IMR-90 (cell line): ENCODE measurements around the gene RBBP8NL. TPM values are rescaled to one million over a fixed set of nuclear protein-coding genes. Genes with fewer than 3 reads are reported as not detected.

ENCODE experiments used
- ATAC-seq: fragments of 200-7000 bp; cut with Tn5 transposase; 2 replicates; pipeline ENCODE4 v1.9.1; 2020; ENCODE audit warnings: low read depth, mild to moderate bottlenecking, moderate library complexity
- BruUV-seq: library from RNA; stranded (reverse); fragments of 400-500 nt; replicated peaks from 2 replicates; lab custom pipeline; 2021; lab: Mats Ljungman, UMichigan
- CTCF ChIA-PET: fragments of 300-600 bp; formaldehyde crosslinking; extraction: SDS; loops from one replicate; lab custom pipeline; 2021; ENCODE audit warnings: antibody characterized with exemption; lab: Yijun Ruan, JAX
- POLR2A ChIA-PET: fragments of 300-600 bp; sonication (Branson Sonifier 250); formaldehyde crosslinking; loops from one replicate; lab custom pipeline; 2022; ENCODE audit warnings: antibody characterized with exemption; ENCODE audit not compliant: unreplicated experiment; lab: Charles Lee
- DNase-seq: peaks from one replicate; pipeline ENCODE4 v3.0.0; 2013
- H2AFZ ChIP-seq: replicated peaks from 2 replicates; pipeline ENCODE3; 2013; ENCODE audit warnings: low read length, mild to moderate bottlenecking; ENCODE audit not compliant: poor library complexity
- H2AK5ac ChIP-seq: 2 replicates; pipeline ENCODE4 v1.6.1; 2013; ENCODE audit warnings: low read depth, low read length, inconsistent platforms
- H2AK9ac ChIP-seq: replicated peaks from 2 replicates; pipeline ENCODE3; 2013; ENCODE audit warnings: mild to moderate bottlenecking, low read depth, low read length, moderate library complexity; ENCODE audit not compliant: poor library complexity
- H2BK120ac ChIP-seq: 2 replicates; pipeline ENCODE4 v1.6.1; 2013; ENCODE audit warnings: low read depth, low read length, inconsistent platforms
- H2BK15ac ChIP-seq: 3 replicates; pipeline ENCODE4 v1.6.1; 2013; ENCODE audit warnings: low read depth, low read length, inconsistent platforms
- H2BK20ac ChIP-seq: 2 replicates; pipeline ENCODE4 v1.6.1; 2013; ENCODE audit warnings: low read depth, mild to moderate bottlenecking, inconsistent platforms, low read length, moderate library complexity
- H2BK5ac ChIP-seq: 2 replicates; pipeline ENCODE4 v1.6.1; 2013; ENCODE audit warnings: mild to moderate bottlenecking, low read depth, low read length, inconsistent platforms; ENCODE audit not compliant: poor library complexity, severe bottlenecking
- H3K14ac ChIP-seq: replicated peaks from 2 replicates; pipeline ENCODE4 v1.6.1; 2013; ENCODE audit warnings: low read depth, low read length, inconsistent platforms
- H3K18ac ChIP-seq: 2 replicates; pipeline ENCODE4 v1.6.1; 2013; ENCODE audit warnings: low read depth, low read length, control low read depth
- H3K23ac ChIP-seq: 2 replicates; pipeline ENCODE4 v1.6.1; 2013; ENCODE audit warnings: low read depth, low read length, inconsistent platforms
- H3K27ac ChIP-seq: 2 replicates; pipeline ENCODE4 v1.5.1; 2013; ENCODE audit warnings: mild to moderate bottlenecking, control low read depth, low read length; ENCODE audit not compliant: insufficient read depth
- H3K27me3 ChIP-seq: 2 replicates; pipeline ENCODE4 v1.6.1; 2013; ENCODE audit warnings: low read length; ENCODE audit not compliant: control insufficient read depth, insufficient read depth
- H3K36me3 ChIP-seq: 2 replicates; pipeline ENCODE4 v1.6.1; 2013; ENCODE audit warnings: low read length, mixed read lengths; ENCODE audit not compliant: control insufficient read depth, insufficient read depth
- H3K4ac ChIP-seq: 2 replicates; pipeline ENCODE4 v1.6.1; 2013; ENCODE audit warnings: low read depth, low read length, inconsistent platforms
- H3K4me1 ChIP-seq: 2 replicates; pipeline ENCODE4 v1.6.1; 2013; ENCODE audit warnings: low read length, mixed read lengths; ENCODE audit not compliant: control insufficient read depth, insufficient read depth
- H3K4me2 ChIP-seq: 2 replicates; pipeline ENCODE4 v1.6.1; 2013; ENCODE audit warnings: low read depth, mild to moderate bottlenecking, control low read depth, low read length, moderate library complexity
- H3K4me3 ChIP-seq: 2 replicates; pipeline ENCODE4 v1.5.1; 2013; ENCODE audit warnings: low read depth, mild to moderate bottlenecking, control low read depth, low read length, moderate library complexity; ENCODE audit not compliant: insufficient read depth
- H3K56ac ChIP-seq: 2 replicates; pipeline ENCODE4 v1.6.1; 2013; ENCODE audit warnings: low read length, inconsistent platforms; ENCODE audit not compliant: insufficient read depth; ENCODE audit errors: extremely low read depth
- H3K79me1 ChIP-seq, 2 experiments: 2 replicates each; pipeline ENCODE4 v1.6.1; 2013; ENCODE audit warnings: low read length in 2 of 2, inconsistent platforms in 1 of 2, low read depth in 1 of 2
- H3K9ac ChIP-seq: 2 replicates; pipeline ENCODE4 v1.6.1; 2013; ENCODE audit warnings: low read depth, low read length, control low read depth
- H3K9me1 ChIP-seq: 2 replicates; pipeline ENCODE4 v1.6.1; 2013; ENCODE audit warnings: low read length, inconsistent platforms; ENCODE audit not compliant: insufficient read depth
- H3K9me3 ChIP-seq: 2 replicates; pipeline ENCODE4 v1.6.1; 2013; ENCODE audit warnings: low read length; ENCODE audit not compliant: control insufficient read depth, insufficient read depth
- H4K20me1 ChIP-seq: 2 replicates; pipeline ENCODE4 v1.6.1; 2013; ENCODE audit warnings: low read length, inconsistent platforms; ENCODE audit not compliant: insufficient read depth
- H4K5ac ChIP-seq: 2 replicates; pipeline ENCODE4 v1.6.1; 2013; ENCODE audit warnings: mild to moderate bottlenecking, low read depth, low read length, control low read depth
- H4K8ac ChIP-seq, 2 experiments: 2 replicates each; pipeline ENCODE4 v1.6.1; 2013; ENCODE audit warnings: low read depth in 2 of 2, low read length in 2 of 2, control low read depth in 1 of 2, inconsistent platforms in 1 of 2
- H4K91ac ChIP-seq: 2 replicates; pipeline ENCODE4 v1.6.1; 2013; ENCODE audit warnings: low read depth, low read length, inconsistent platforms; ENCODE audit not compliant: insufficient read depth
- MAZ ChIP-seq: IDR thresholded peaks from 2 replicates; pipeline ENCODE4 v1.6.1; 2012; ENCODE audit warnings: low read depth, mild to moderate bottlenecking, low read length, improper control_type of control experiment, moderate library complexity, borderline replicate concordance
- NFE2L2 ChIP-seq: fragments of 150-350 bp; IDR thresholded peaks from 2 replicates; pipeline ENCODE4 v1.6.1; 2016; ENCODE audit warnings: low read depth, mild to moderate bottlenecking, low read length
- RFX5 ChIP-seq: IDR thresholded peaks from 2 replicates; pipeline ENCODE4 v1.8.0; 2012; ENCODE audit warnings: low read depth, mild to moderate bottlenecking, low read length, moderate library complexity
- WGBS, 2 experiments: methylation state at CpG; one replicate each; pipeline versions ENCODE4 v1.1.5 to v1.1.7; 2013; ENCODE audit warnings: missing lambda C conversion rate in 2 of 2; ENCODE audit not compliant: insufficient read length in 1 of 2; ENCODE audit errors: extremely low coverage in 2 of 2; 5-methylcytosine and 5-hydroxymethylcytosine counted together
- dilution Hi-C: fragments of 300-500 bp; cut with HindIII; formaldehyde crosslinking; loops from one replicate; pipeline ENCODE4 v1.14.3; 2018; ENCODE audit warnings: low sequenced_read_pairs; ENCODE audit not compliant: unreplicated experiment
- in situ Hi-C: fragments of 300-500 bp; cut with MboI; formaldehyde crosslinking; loops from 3 replicates; pipeline ENCODE4 v1.14.3; 2019; ENCODE audit warnings: low sequenced_read_pairs, inconsistent platforms, mixed read lengths
- intact Hi-C: fragments of 100-400 bp; cut with micrococcal nuclease; formaldehyde crosslinking; loops from 2 replicates; pipeline ENCODE4 v1.10.0; 2022
- polyA plus RNA-seq, 3 experiments: library from polyadenylated mRNA; depleted of rRNA; stranded (reverse); fragments of >200 nt; gene quantifications; 2 replicates each; pipeline ENCODE4 v1.2.3, GENCODE V29; 2012; ENCODE audit warnings: low replicate concordance in 1 of 3
- total RNA-seq: library from RNA; depleted of rRNA; stranded (reverse); fragments of >200 nt; gene quantifications from 2 replicates; pipeline ENCODE4 v1.2.3, GENCODE V29; 2012

RBBP8NL gene
- total and polyA plus RNA-seq, 2 of the 4 experiments (the other 2 are of a cell fraction), result not detected

- no TSS peak for BruUV-seq
- Histone ChIP-seq H4K91ac (no peak within 1 kb of the TSS), H3K4ac (no peak within 1 kb of the TSS), H3K4me3 (peak within 1 kb of the TSS; percentile 69), H4K8ac (no peak within 1 kb of the TSS), H3K23ac (no peak within 1 kb of the TSS), H3K4me1 (peaks cover 33% of the 10 kb centered on the region), H3K27ac (no peak within 1 kb of the TSS), H3K79me1 (no peaks in the 10 kb centered on the region), H2BK5ac (no peak within 1 kb of the TSS), H3K9me1 (peaks cover 8% of the 10 kb centered on the region; the same call in 1 of the 2 replicates), H2AK5ac (no peak within 1 kb of the TSS), H4K5ac (no peak within 1 kb of the TSS; the same call in 1 of the 2 replicates), H3K36me3 (peaks cover 1% of the 10 kb centered on the region; the same call in 1 of the 2 replicates), H2AFZ (peak within 1 kb of the TSS; percentile 89), H2BK20ac (no peak within 1 kb of the TSS), H2BK120ac (no peak within 1 kb of the TSS), H2AK9ac (peak within 1 kb of the TSS; percentile 89), H3K9me3 (no peaks in the 10 kb centered on the region), H4K20me1 (peaks cover 26% of the 10 kb centered on the region), H2BK15ac (no peak within 1 kb of the TSS), H3K56ac (no peak within 1 kb of the TSS), H3K14ac (no peak within 1 kb of the TSS), H3K18ac (no peak within 1 kb of the TSS), H3K4me2 (peak within 1 kb of the TSS; percentile 69), H3K9ac (0 out of 2 replicates have a peak within 1 kb of the TSS, but pooled peaks have one; percentile 7), H3K27me3 (no peaks in the 10 kb centered on the region)
- TF ChIP-seq NFE2L2 (no peak), MAZ (0 out of 2 replicates have a peak, but pooled peaks have one; percentile 10), RFX5 (no peak)
- 0% methylated on average over 9 of the region's 70 CpGs; no CpG with 5 or more reads in 1 of the 2 experiments for WGBS, 2 experiments
- DNase-seq, result no peak
- intact Hi-C loops (no loop called here), dilution Hi-C loops (no loop called here), in situ Hi-C loops (no loop called here)
- ATAC-seq, result peak; percentile 60
- ChIA-PET POLR2A (no interaction called here), CTCF (interaction anchor here (2.2 kb wide), 1 partner anchor 65 kb away, joined by 8 read pairs; the partner anchor contains the start of gene ADRM1)
Measured at GRCh38 chr20:62367136-62367632, 60.2 kb downstream of the RBBP8NL start, which contains the start of gene LAMA5. LAMA5 (minus strand) TSS chr20:62367312; CDS start chr20:62367245, 67 bp downstream.
